ENCODE data around the gene RHEB.

RHEB gene

GRCh38 chr7:151444632-151445031 is 75.1 kb downstream of the RHEB start:
- no peak overlapping the region for H3K4me3 ChIP-seq (ENCODE audit: low read depth, low read length)
- TF ChIP-seq, protein P1, sequence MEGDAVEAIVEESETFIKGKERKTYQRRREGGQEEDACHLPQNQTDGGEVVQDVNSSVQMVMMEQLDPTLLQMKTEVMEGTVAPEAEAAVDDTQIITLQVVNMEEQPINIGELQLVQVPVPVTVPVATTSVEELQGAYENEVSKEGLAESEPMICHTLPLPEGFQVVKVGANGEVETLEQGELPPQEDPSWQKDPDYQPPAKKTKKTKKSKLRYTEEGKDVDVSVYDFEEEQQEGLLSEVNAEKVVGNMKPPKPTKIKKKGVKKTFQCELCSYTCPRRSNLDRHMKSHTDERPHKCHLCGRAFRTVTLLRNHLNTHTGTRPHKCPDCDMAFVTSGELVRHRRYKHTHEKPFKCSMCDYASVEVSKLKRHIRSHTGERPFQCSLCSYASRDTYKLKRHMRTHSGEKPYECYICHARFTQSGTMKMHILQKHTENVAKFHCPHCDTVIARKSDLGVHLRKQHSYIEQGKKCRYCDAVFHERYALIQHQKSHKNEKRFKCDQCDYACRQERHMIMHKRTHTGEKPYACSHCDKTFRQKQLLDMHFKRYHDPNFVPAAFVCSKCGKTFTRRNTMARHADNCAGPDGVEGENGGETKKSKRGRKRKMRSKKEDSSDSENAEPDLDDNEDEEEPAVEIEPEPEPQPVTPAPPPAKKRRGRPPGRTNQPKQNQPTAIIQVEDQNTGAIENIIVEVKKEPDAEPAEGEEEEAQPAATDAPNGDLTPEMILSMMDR (IDR thresholded peaks at IDR 0.05; ENCODE audit: low read depth, low read length), result no peak
- H3K9me3 ChIP-seq, result no peaks in the 10 kb centered on the region
- no peaks in the 10 kb centered on the region for H3K4me1 ChIP-seq
- no peak for DNase-seq
- H3K27me3 ChIP-seq, result no peaks in the 10 kb centered on the region
- H3K36me3 ChIP-seq, result no peaks in the 10 kb centered on the region

- DNase-seq, result no peak
- Histone ChIP-seq H3K27me3 (no peaks in the 10 kb centered on the region), H3K4me1 (no peaks in the 10 kb centered on the region), H3K36me3 (no peaks in the 10 kb centered on the region), H3K9me3 (no peaks in the 10 kb centered on the region), H3K4me3 (ENCODE audit: low read depth, low read length) (no peak overlapping the region)
- TF ChIP-seq, protein P1 (IDR thresholded peaks at IDR 0.05; ENCODE audit: low read depth, low read length), result no peak
Measured at GRCh38 chr7:151442776-151443496, 76.8 kb downstream of the RHEB start.

DNA sequence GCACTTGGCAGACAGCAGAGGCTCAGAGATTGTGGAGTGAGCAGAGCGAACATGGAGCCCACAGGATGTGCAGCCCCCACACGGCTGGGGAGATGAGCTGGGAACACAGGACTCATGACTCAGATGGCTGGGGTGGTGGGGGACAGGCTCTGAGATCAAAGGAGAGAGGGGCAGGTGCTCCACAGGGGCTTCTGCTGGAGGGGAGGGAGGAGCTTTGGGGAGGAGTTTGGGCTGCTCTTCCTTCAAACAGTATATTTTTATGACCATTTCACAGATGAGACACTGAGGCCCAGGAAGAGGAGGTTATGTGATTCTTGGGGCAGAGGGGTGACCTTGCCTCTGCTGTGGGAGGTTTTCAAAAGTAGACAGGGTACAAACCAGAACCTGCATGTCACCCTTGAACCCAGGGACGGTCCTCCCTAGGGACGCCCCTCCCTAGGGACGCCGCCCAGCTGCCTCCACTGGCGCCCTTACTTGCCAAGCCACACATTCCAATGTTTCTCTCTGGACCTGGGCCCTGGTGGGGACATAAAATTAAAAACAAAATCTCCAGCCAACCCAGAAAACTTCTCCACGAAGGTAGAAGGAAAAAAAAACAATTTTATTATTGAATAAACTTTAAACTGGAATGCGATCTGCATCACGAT is 78.8 kb downstream of the RHEB start:
- Histone ChIP-seq H3K4me3 (ENCODE audit: low read depth, low read length) (no peak overlapping the region), H3K27me3 (no peaks in the 10 kb centered on the region), H3K4me1 (no peaks in the 10 kb centered on the region; the same call in 1 of the 2 replicates), H3K36me3 (no peaks in the 10 kb centered on the region), H3K9me3 (no peaks in the 10 kb centered on the region)
- no peak for DNase-seq
- TF ChIP-seq, protein P1 (IDR thresholded peaks at IDR 0.05; ENCODE audit: low read depth, low read length), result no peak

DNA sequence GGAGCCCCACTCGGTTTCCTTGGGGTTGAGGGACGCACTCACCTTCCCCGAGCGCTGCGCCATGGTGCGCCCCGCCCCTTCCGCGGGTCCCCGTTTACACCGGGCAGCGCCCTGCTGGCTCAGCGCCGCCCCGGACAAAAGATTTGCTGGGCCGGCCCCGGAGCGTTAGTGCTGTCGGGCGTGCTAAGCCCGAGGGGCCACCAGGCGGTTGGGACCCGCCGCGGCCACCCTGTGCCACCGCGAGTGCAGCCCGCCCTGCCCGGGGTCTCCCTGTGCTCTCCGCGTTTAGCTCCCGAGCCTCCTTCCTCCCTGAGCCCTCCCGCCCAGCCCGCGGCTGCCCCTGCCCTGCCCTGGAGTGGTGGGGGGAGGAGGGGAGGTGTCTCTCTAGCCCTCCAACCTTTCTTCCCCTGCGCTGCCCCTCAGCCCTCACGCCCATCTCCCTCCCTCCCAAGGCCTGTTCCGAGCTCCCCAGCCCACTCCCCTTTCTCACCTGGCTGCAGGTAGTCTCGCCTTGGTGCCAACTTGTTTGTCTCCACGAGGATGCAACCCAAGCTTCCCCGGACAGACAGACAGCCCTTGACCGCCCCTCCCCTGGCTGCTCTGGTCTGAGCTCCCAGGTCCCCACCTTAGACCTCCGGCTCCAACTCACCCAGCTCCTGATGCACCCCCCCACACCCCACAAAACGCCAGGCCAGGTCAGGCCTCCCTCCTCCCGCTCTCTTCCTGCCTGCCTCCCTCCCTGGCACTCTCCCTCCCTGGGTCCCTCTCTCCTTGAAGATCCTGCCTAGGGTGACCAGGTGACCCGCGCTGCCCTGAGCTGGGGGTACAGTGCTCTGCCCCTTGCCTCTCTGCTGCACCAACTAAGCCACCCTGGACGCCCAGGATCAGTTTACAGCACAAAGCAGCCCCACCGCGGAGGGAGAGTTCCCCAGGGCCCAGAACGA is 79.6 kb downstream of the RHEB start, which contains the start of gene CRYGN:
CRYGN (minus strand) TSS at position 287 of the 944 bp plus-strand sequence; CDS start at position 63, 224 bp downstream.
- H3K4me3 ChIP-seq (ENCODE audit: low read depth, low read length), result no peak within 1 kb of the TSS; the same call in 1 of the 2 replicates

DNA sequence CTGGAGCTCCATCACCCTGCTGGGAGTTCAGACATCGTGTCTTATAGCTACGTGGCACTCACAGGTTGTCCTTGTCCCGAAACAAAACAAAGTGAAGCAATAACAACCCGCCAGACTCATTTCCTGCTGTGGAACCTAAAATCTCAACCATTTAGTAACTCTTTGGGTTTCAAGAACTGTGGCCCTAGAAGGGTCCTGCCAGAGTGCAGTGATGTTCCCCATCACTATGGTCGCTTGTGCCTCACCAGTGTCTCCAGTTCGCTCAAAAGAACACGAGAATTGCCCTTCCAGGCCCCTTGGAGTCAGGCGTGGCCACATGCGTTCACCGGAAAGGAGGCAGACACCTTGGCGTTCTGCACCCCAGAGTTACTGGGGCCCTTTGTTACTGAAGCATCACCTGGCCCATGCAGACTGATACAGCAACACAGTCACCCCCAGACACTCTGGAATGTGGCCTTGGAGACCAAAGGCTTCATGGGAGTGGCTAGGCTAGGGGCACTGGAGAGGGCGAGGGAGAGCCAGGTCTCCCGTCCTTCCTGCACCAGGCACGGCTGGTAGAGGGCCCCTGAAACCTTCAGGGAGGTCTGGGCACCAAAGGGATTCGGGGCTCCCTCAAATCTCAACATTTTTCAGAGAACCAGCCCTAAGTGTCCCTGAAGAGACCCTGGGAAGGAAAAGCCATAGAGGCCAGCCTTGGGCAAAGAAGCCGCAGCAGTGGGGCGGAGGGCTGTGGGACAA is 80.7 kb downstream of the RHEB start:
- H3K9me3 ChIP-seq, result no peaks in the 10 kb centered on the region
- DNase-seq, result no peak
- TF ChIP-seq, protein P1 (IDR thresholded peaks at IDR 0.05; ENCODE audit: low read depth, low read length), result no peak
- no peaks in the 10 kb centered on the region for H3K36me3 ChIP-seq
- H3K27me3 ChIP-seq, result no peaks in the 10 kb centered on the region
- H3K4me1 ChIP-seq, result no peaks in the 10 kb centered on the region; the same call in 1 of the 2 replicates
- H3K4me3 ChIP-seq (ENCODE audit: low read depth, low read length), result no peak overlapping the region

More for the DNA sequence above, 79.6 kb downstream of the RHEB start, which contains the start of gene CRYGN:
- TF ChIP-seq, protein P1 (IDR thresholded peaks at IDR 0.05; ENCODE audit: low read depth, low read length), result no peak
- Histone ChIP-seq H3K36me3 (no peaks in the 10 kb centered on the region), H3K9me3 (no peaks in the 10 kb centered on the region), H3K4me1 (no peaks in the 10 kb centered on the region; the same call in 1 of the 2 replicates), H3K27me3 (no peaks in the 10 kb centered on the region)
- no peak for DNase-seq
